Measurements from ENCODE around the gene C10orf88.

C10orf88 gene

GRCh38 chr10:122998360-122998917, 44.4 kb upstream of the C10orf88 start:
- no peaks in the 10 kb centered on the region for H3K27me3 ChIP-seq (ENCODE audit: insufficient read depth, low read depth, severe bottlenecking)
- H3K4me3 ChIP-seq (ENCODE audit: low read depth, low read length): no peak overlapping the region
- H3K36me3 ChIP-seq: peaks cover 21% of the 10 kb centered on the region
- no peak for TF ChIP-seq CTCF (IDR thresholded peaks at IDR 0.05; ENCODE audit: low read depth, low read length)
- H3K9me3 ChIP-seq (ENCODE audit: severe bottlenecking): no peaks in the 10 kb centered on the region
- no peak overlapping the region for H3K27ac ChIP-seq
- DNase-seq: no peak

- DNase-seq: no peak
- Histone ChIP-seq H3K27ac (no peak overlapping the region), H3K27me3 (ENCODE audit: insufficient read depth, low read depth, severe bottlenecking) (no peaks in the 10 kb centered on the region), H3K4me3 (ENCODE audit: low read depth, low read length) (no peak overlapping the region), H3K9me3 (ENCODE audit: severe bottlenecking) (no peaks in the 10 kb centered on the region), H3K36me3 (peaks cover 22% of the 10 kb centered on the region)
- no peak for TF ChIP-seq CTCF (IDR thresholded peaks at IDR 0.05; ENCODE audit: low read depth, low read length)
Measured at GRCh38 chr10:122997864-122998263, 43.8 kb upstream of the C10orf88 start.

GRCh38 chr10:122995936-122996335, 41.9 kb upstream of the C10orf88 start:
- H3K27ac ChIP-seq: no peak overlapping the region
- H3K27me3 ChIP-seq (ENCODE audit: insufficient read depth, low read depth, severe bottlenecking): no peaks in the 10 kb centered on the region
- H3K4me3 ChIP-seq (ENCODE audit: low read depth, low read length): no peak overlapping the region
- TF ChIP-seq CTCF (IDR thresholded peaks at IDR 0.05; ENCODE audit: low read depth, low read length): no peak
- peaks cover 25% of the 10 kb centered on the region for H3K36me3 ChIP-seq
- no peaks in the 10 kb centered on the region for H3K9me3 ChIP-seq (ENCODE audit: severe bottlenecking)
- DNase-seq: no peak

- H3K9me3 ChIP-seq (ENCODE audit: severe bottlenecking): no peaks in the 10 kb centered on the region
- no peaks in the 10 kb centered on the region for H3K27me3 ChIP-seq (ENCODE audit: insufficient read depth, low read depth, severe bottlenecking)
- DNase-seq: no peak
- no peak for TF ChIP-seq CTCF (IDR thresholded peaks at IDR 0.05; ENCODE audit: low read depth, low read length)
- H3K27ac ChIP-seq: no peak overlapping the region
- H3K4me3 ChIP-seq (ENCODE audit: low read depth, low read length): no peak overlapping the region
- peaks cover 25% of the 10 kb centered on the region for H3K36me3 ChIP-seq
Measured at GRCh38 chr10:122993797-122994336, 39.8 kb upstream of the C10orf88 start.

GRCh38 chr10:122992031-122992585, 38.1 kb upstream of the C10orf88 start:
- Histone ChIP-seq H3K4me3 (ENCODE audit: low read depth, low read length) (no peak overlapping the region), H3K36me3 (peaks cover 16% of the 10 kb centered on the region), H3K9me3 (ENCODE audit: severe bottlenecking) (no peaks in the 10 kb centered on the region), H3K27ac (no peak overlapping the region), H3K27me3 (ENCODE audit: insufficient read depth, low read depth, severe bottlenecking) (no peaks in the 10 kb centered on the region)
- no peak for DNase-seq
- TF ChIP-seq CTCF (IDR thresholded peaks at IDR 0.05; ENCODE audit: low read depth, low read length): no peak

- DNase-seq: no peak
- no peak overlapping the region for H3K4me3 ChIP-seq (ENCODE audit: low read depth, low read length)
- no peak for TF ChIP-seq CTCF (IDR thresholded peaks at IDR 0.05; ENCODE audit: low read depth, low read length)
- H3K27me3 ChIP-seq (ENCODE audit: insufficient read depth, low read depth, severe bottlenecking): no peaks in the 10 kb centered on the region
- H3K36me3 ChIP-seq: peaks cover 16% of the 10 kb centered on the region
- H3K27ac ChIP-seq: no peak overlapping the region
- no peaks in the 10 kb centered on the region for H3K9me3 ChIP-seq (ENCODE audit: severe bottlenecking)
Measured at GRCh38 chr10:122990278-122990677, 36.3 kb upstream of the C10orf88 start.
